ENCODE measurements around the gene BLACAT1. TPM values are rescaled to one million over a fixed set of nuclear protein-coding genes. Genes with fewer than 3 reads are reported as not detected.

Gene BLACAT1
- total and polyA plus RNA-seq, 9 of the 15 experiments (the other 6 are each of a cell fraction or from before 2014, with no cell fraction given): 0.10 to 5.9 (median 0.73) TPM

GRCh38 chr1:205417870-205418635 is 37.8 kb downstream of the BLACAT1 start (continued):
- TF ChIP-seq POLR2AphosphoS5 (IDR thresholded peaks at IDR 0.05; ENCODE audit: control insufficient read depth, insufficient read depth, low read depth, low read length): no peak

DNA sequence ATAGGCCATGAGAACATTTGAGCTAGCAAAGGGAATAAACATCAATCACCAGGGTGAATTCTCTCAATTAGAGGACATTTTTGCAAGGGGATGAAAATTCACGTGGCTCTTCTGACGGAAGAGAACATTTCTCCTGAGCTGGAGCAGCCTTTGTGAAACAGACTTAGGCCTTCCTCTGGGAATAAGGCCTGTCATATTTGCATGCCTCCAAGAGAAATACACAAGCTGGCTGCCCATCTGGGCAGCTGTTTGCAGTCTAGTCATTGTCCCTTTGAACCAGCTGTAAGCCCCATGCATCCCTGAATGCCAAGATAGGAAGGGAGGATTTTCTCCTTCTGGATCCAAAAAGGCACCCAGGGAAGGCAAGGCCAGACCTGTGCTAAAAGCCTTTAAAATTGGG is 39.5 kb downstream of the BLACAT1 start:
- Histone ChIP-seq H3K9me1 (ENCODE audit: control insufficient read depth, insufficient read depth, low read length) (no peaks in the 10 kb centered on the region), H3K27me3 (ENCODE audit: control insufficient read depth in 2 of 2, insufficient read depth in 2 of 2, low read length in 2 of 2) (peaks cover 35 to 56% of the 10 kb centered on the region in 2 experiments), H3K4me3 (no peak overlapping the region), H3K4me1 (replicated peaks in 1 of 2; ENCODE audit: control insufficient read depth in 2 of 2, insufficient read depth in 2 of 2, low read length in 2 of 2) (no peaks in the 10 kb centered on the region), H3K9ac (ENCODE audit: insufficient read depth in 1 of 2, low read depth in 2 of 2, low read length in 2 of 2) (no peak overlapping the region), H3K4me2 (ENCODE audit: insufficient read depth, low read length) (no peak overlapping the region), H3K36me3 (ENCODE audit: control insufficient read depth, insufficient read depth, low read length) (no peaks in the 10 kb centered on the region), H4K20me1 (replicated peaks; ENCODE audit: control insufficient read depth, insufficient read depth, low read length) (peaks cover 5% of the 10 kb centered on the region; the same call in 1 of the 2 replicates), H3K79me2 (ENCODE audit: control insufficient read depth, insufficient read depth, low read length) (no peaks in the 10 kb centered on the region), H3K27ac (ENCODE audit: extremely low read depth, low read depth, low read length) (no peak overlapping the region), H3K9me3 (replicated peaks; ENCODE audit: control insufficient read depth, insufficient read depth, low read depth, low read length) (no peaks in the 10 kb centered on the region), H2AFZ (ENCODE audit: low read depth, low read length) (no peak overlapping the region)
- no TSS peak for BruUV-seq (replicated peaks)
- 2% methylated on average over 2 of the region's 2 CpGs for whole genome bisulfite sequencing (ENCODE audit: insufficient coverage, low coverage, missing lambda C conversion rate)
- POLR2A ChIA-PET: interaction anchor here (0.7 to 1.1 kb wide), 5 partner anchors 8 to 96 kb away, joined by 3 to 4 read pairs (median 3); no protein-coding TSS in a partner anchor
- FAIRE-seq (no peak), DNase-seq (ENCODE audit: extremely low read depth in 1 of 4, low spot score in 3 of 4) (no peak), ATAC-seq (no peak)
- in situ Hi-C loops (cut with MboI) (no loop called here), intact Hi-C loops (cut with micrococcal nuclease) (no loop called here)
- CTCF ChIA-PET (ENCODE audit: low intra/inter-chr PET ratio): no interaction called here
- no peak for TF ChIP-seq GTF2F1 (IDR thresholded peaks at IDR 0.05; ENCODE audit: low read depth, low read length)
- TF ChIP-seq ELK3 (CRISPR knock-in tag; IDR thresholded peaks at IDR 0.05): no peak
- TF ChIP-seq, protein P1, sequence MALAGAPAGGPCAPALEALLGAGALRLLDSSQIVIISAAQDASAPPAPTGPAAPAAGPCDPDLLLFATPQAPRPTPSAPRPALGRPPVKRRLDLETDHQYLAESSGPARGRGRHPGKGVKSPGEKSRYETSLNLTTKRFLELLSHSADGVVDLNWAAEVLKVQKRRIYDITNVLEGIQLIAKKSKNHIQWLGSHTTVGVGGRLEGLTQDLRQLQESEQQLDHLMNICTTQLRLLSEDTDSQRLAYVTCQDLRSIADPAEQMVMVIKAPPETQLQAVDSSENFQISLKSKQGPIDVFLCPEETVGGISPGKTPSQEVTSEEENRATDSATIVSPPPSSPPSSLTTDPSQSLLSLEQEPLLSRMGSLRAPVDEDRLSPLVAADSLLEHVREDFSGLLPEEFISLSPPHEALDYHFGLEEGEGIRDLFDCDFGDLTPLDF (CRISPR knock-in tag; IDR thresholded peaks at IDR 0.05): no peak
- TF ChIP-seq TSHZ1 (CRISPR knock-in tag; IDR thresholded peaks at IDR 0.05): no peak
- TF ChIP-seq ZNF311 (CRISPR knock-in tag; IDR thresholded peaks at IDR 0.05): no peak
- TF ChIP-seq, protein P2, sequence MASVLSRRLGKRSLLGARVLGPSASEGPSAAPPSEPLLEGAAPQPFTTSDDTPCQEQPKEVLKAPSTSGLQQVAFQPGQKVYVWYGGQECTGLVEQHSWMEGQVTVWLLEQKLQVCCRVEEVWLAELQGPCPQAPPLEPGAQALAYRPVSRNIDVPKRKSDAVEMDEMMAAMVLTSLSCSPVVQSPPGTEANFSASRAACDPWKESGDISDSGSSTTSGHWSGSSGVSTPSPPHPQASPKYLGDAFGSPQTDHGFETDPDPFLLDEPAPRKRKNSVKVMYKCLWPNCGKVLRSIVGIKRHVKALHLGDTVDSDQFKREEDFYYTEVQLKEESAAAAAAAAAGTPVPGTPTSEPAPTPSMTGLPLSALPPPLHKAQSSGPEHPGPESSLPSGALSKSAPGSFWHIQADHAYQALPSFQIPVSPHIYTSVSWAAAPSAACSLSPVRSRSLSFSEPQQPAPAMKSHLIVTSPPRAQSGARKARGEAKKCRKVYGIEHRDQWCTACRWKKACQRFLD (CRISPR knock-in tag; IDR thresholded peaks at IDR 0.05): no peak
- no peak for TF ChIP-seq ZNF507 (tag; conservative IDR thresholded peaks at IDR 0.05)
- TF ChIP-seq CREB3 (tag; conservative IDR thresholded peaks at IDR 0.05; ENCODE audit: low read depth): no peak
- no peak for TF ChIP-seq TRIM28 (IDR thresholded peaks at IDR 0.05)
- TF ChIP-seq HOXB6 (CRISPR knock-in tag; IDR thresholded peaks at IDR 0.05; ENCODE audit: borderline replicate concordance): no peak
